Measurements from ENCODE around the gene CKAP5.

- TF ChIP-seq POLR2AphosphoS5 (IDR thresholded peaks at IDR 0.05; ENCODE audit: borderline replicate concordance, low read depth, low read length) (no peak), EZH2 (IDR thresholded peaks at IDR 0.05) (no peak), FOXP2 (optimal IDR thresholded peaks at IDR 0.05; ENCODE audit: control extremely low read depth, extremely low read length, insufficient read depth) (no peak)
Measured at GRCh38 chr11:46801694-46802470, 44.2 kb downstream of the CKAP5 start.

Measured in SK-N-MC (cell line).